Psoas muscle (tissue), 8 donors: ENCODE measurements around the gene ARHGEF4. TPM values are rescaled to one million over a fixed set of nuclear protein-coding genes. Genes with fewer than 3 reads are reported as not detected.
A peak's percentile ranks its signal among the peaks of the same experiment; 100 is the strongest.

ENCODE experiments used
- ATAC-seq, 4 donors: fragments of 200-7000 bp; cut with Tn5 transposase; one replicate each; pipeline ENCODE4 v1.9.1; 2020; ENCODE audit warnings: moderate library complexity in 3 of 4, mild to moderate bottlenecking in 2 of 4
- DNase-seq, 2 donors: peaks; one replicate each; pipeline ENCODE4 v3.0.0-alpha.2; 2020
- H3K27ac ChIP-seq: fragments of 200-600 bp; one replicate; pipeline ENCODE4 v1.8.0; 2022
- H3K27me3 ChIP-seq, 3 donors: fragments of 200-600 bp in 1 of 3; one replicate each; pipeline versions ENCODE4 v1.6.1 to v1.8.0; 2013 to 2022; ENCODE audit warnings: low read length in 2 of 3, mild to moderate bottlenecking in 2 of 3, moderate library complexity in 1 of 3; ENCODE audit not compliant: insufficient read depth in 3 of 3
- H3K36me3 ChIP-seq, 2 donors: fragments of 200-600 bp in 1 of 2; one replicate each; pipeline versions ENCODE4 v1.6.1 to v1.8.0; 2013 to 2022; ENCODE audit warnings: low read depth in 1 of 2, mild to moderate bottlenecking in 1 of 2, moderate library complexity in 1 of 2; ENCODE audit not compliant: insufficient read depth in 1 of 2
- H3K4me1 ChIP-seq: fragments of 200-600 bp; one replicate; pipeline ENCODE4 v1.8.0; 2022
- H3K4me3 ChIP-seq: fragments of 200-600 bp; one replicate; pipeline ENCODE4 v1.8.0; 2022; ENCODE audit warnings: mild to moderate bottlenecking
- H3K9me3 ChIP-seq: fragments of 200-600 bp; one replicate; pipeline ENCODE4 v1.8.0; 2022
- CTCF ChIP-seq: fragments of 200-600 bp; IDR thresholded peaks from one replicate; pipeline ENCODE4 v1.8.0; 2022; ENCODE audit warnings: antibody characterized with exemption
- WGBS, 3 donors: extraction: QIAGEN DNeasy Blood & Tissue Kit; methylation state at CpG; one replicate each; pipeline versions ENCODE4 v1.1.6 to v1.1.7; 2013; 5-methylcytosine and 5-hydroxymethylcytosine counted together
- intact Hi-C, 2 donors: fragments of 100-400 bp; cut with DNase I; formaldehyde crosslinking; loops; one replicate each; pipeline versions ENCODE4 v1.11.0 to v1.14.2; 2022
- polyA plus RNA-seq, 3 donors: library from polyadenylated mRNA; stranded (reverse); fragments of 200-250 nt; gene quantifications; one replicate each; pipeline ENCODE4 v1.2.3, GENCODE V29; 2013
- total RNA-seq, 4 donors: library from RNA; stranded (reverse); fragmentation: NEBNext Ultra II Directional in 2 of 4; extraction: Animal tissue kit (Norgen Biotek cat#: 25700) in 2 of 4; gene quantifications; one replicate each; pipeline versions ENCODE4 v1.2.1 to v1.2.4, GENCODE V29; 2021 to 2023
- donor health status: healthy with polysubstance abuse.
- donor health status: DM: no; HTN: no; CAD: no; lungs with moderate emphysema.
- donor health status: Bipolar disorder and iron deficiency.
- donor health status: healthy.
- donor health status: DM: yes; HTN: yes; CAD: no.
- donor health status: DM: no; HTN: no; CAD: no.
- donor health status: DM: no; HTN: no; CAD: no.
- donor health status: DM: yes; HTN: yes; CAD: no.

ARHGEF4 gene
- total and polyA plus RNA-seq, 7 donors, result 0.63 to 6.9 (median 3.7) TPM

- H3K4me1 ChIP-seq, result peaks cover 5% of the 10 kb centered on the region
- peak in 3 of 4 donors; percentile 18 to 57 (median 19) for ATAC-seq
- DNase-seq, result no peak
- no peaks in the 10 kb centered on the region for H3K9me3 ChIP-seq
- H3K4me3 ChIP-seq, result no peak overlapping the region
- peaks cover 0 to 2% of the 10 kb centered on the region in 2 donors for H3K36me3 ChIP-seq
- 37 to 70% (median 46%) methylated on average over 6 of the region's 6 CpGs for whole genome bisulfite sequencing, 3 donors
- peaks cover 0 to 3% (median 0%) of the 10 kb centered on the region in 3 donors for H3K27me3 ChIP-seq
- no peak overlapping the region for H3K27ac ChIP-seq
- intact Hi-C loops, result no loop called here
- TF ChIP-seq CTCF, result no peak
Observed at GRCh38 chr2:131037398-131038257, 200.9 kb downstream of the ARHGEF4 start.

GRCh38 chr2:131038258-131039100 lies 201.8 kb downstream of the ARHGEF4 start:
- TF ChIP-seq CTCF, result no peak
- peaks cover 5% of the 10 kb centered on the region for H3K4me1 ChIP-seq
- intact Hi-C loops, result no loop called here
- WGBS, 3 donors, result 90 to 93% (median 91%) methylated on average over 17 of the region's 17 CpGs
- DNase-seq, result no peak
- H3K27me3 ChIP-seq, result peaks cover 0 to 3% (median 0%) of the 10 kb centered on the region in 3 donors
- no peak for ATAC-seq
- no peak overlapping the region for H3K4me3 ChIP-seq
- no peaks in the 10 kb centered on the region for H3K9me3 ChIP-seq
- H3K27ac ChIP-seq, result no peak overlapping the region
- H3K36me3 ChIP-seq, result peaks cover 0 to 2% of the 10 kb centered on the region in 2 donors

GRCh38 chr2:131039101-131039440 lies 202.4 kb downstream of the ARHGEF4 start:
- H3K27ac ChIP-seq, result no peak overlapping the region
- peaks cover 0 to 2% of the 10 kb centered on the region in 2 donors for H3K36me3 ChIP-seq
- DNase-seq (no peak), ATAC-seq (no peak)
- 93 to 97% (median 94%) methylated on average over 9 of the region's 9 CpGs for WGBS, 3 donors
- no peaks in the 10 kb centered on the region for H3K9me3 ChIP-seq
- intact Hi-C loops, result no loop called here
- TF ChIP-seq CTCF, result no peak
- H3K4me1 ChIP-seq, result peaks cover 5% of the 10 kb centered on the region
- peaks cover 0 to 3% (median 0%) of the 10 kb centered on the region in 3 donors for H3K27me3 ChIP-seq
- H3K4me3 ChIP-seq, result no peak overlapping the region

GRCh38 chr2:131039535-131039907 lies 202.8 kb downstream of the ARHGEF4 start:
- Histone ChIP-seq H3K27ac (no peak overlapping the region), H3K36me3 (peaks cover 0 to 5% of the 10 kb centered on the region in 2 donors), H3K4me1 (peaks cover 5% of the 10 kb centered on the region), H3K4me3 (no peak overlapping the region), H3K27me3 (peaks cover 0 to 3% (median 0%) of the 10 kb centered on the region in 3 donors), H3K9me3 (no peaks in the 10 kb centered on the region)
- 62 to 79% (median 66%) methylated on average over 23 of the region's 23 CpGs for WGBS, 3 donors
- intact Hi-C loops, result no loop called here
- peak in 1 of 2 donors; percentile 60 for DNase-seq
- no peak for TF ChIP-seq CTCF
- peak in 3 of 4 donors; percentile 29 to 45 (median 33) for ATAC-seq
